Heart left ventricle (tissue), 13 donors: Measurements from ENCODE around the gene TRIM29.

Source experiments
- CTCF ChIP-seq, 12 donors: fragments of 200-600 bp; sonication (generic) in 4 of 12; IDR thresholded peaks; one replicate each; pipeline versions ENCODE4 v1.5.0 to v1.8.0; 2018 to 2022; ENCODE audit warnings: antibody characterized with exemption in 12 of 12, mild to moderate bottlenecking in 5 of 12
- POLR2A ChIP-seq, 2 donors: fragments of 450-650 bp; IDR thresholded peaks; one replicate each; pipeline ENCODE4 v1.6.1; 2017; ENCODE audit warnings: antibody characterized with exemption in 2 of 2, mild to moderate bottlenecking in 2 of 2, moderate library complexity in 2 of 2
- donor health status: ischemic (EF 13 %, LVEDD 7.1; RV severe dilation, severe dysfunction).
- donor health status: DM: no; HTN: yes; CAD: no.
- donor health status: DM: no; HTN: no; CAD: no.
- donor health status: ischemic (EF 25% LVEDD 6.9; RV normal size, moderate dysfunction).
- donor health status: ischemic (EF 25% LVEDD 5.7; RV mildly dilated, moderate dysfunction).
- donor health status: ischemic (EF 35%, LVEDD 5.7; RV mildly dilated, moderate dysfunction).
- donor health status: nonischemic (EF 11% LVEDD 7.7; RV severe dilation, severe dysfunction).
- donor health status: DM: yes; HTN: yes; CAD: no.
- donor health status: PGD.
- donor health status: ischemic (EF 29% LVEDD 5.4; RV normal size, mild dysfunction).
- donor health status: nonischemic (EF 23%, LVEDD 6.1; RV moderate dilation, normal function).

- TF ChIP-seq CTCF (IDR thresholded peaks at IDR 0.05): no peak
- no peak for TF ChIP-seq POLR2A (IDR thresholded peaks at IDR 0.05)
Measured at GRCh38 chr11:120173807-120174206, 35.9 kb upstream of the TRIM29 start.
